Nephron progenitor cell (in vitro differentiated cells): ENCODE measurements around the gene KCTD17.

Experiments
- DNase-seq: peaks from one replicate; pipeline ENCODE4 v3.0.0; 2021
- H3K27ac Mint-ChIP-seq: 2 replicates; pipeline ENCODE4 v1.8.0; 2021; ENCODE audit warnings: mild to moderate bottlenecking, moderate library complexity, mixed read lengths
- H3K27me3 Mint-ChIP-seq: 2 replicates; pipeline ENCODE4 v1.8.0; 2021; ENCODE audit warnings: mild to moderate bottlenecking, low read depth, mixed read lengths; ENCODE audit not compliant: poor library complexity
- H3K36me3 Mint-ChIP-seq: 2 replicates; pipeline ENCODE4 v1.8.0; 2021; ENCODE audit warnings: low read depth, mixed read lengths
- H3K4me1 Mint-ChIP-seq: 2 replicates; pipeline ENCODE4 v1.8.0; 2021; ENCODE audit warnings: mixed read lengths
- H3K4me3 Mint-ChIP-seq: 2 replicates; pipeline ENCODE4 v1.8.0; 2021; ENCODE audit warnings: mild to moderate bottlenecking, moderate library complexity, mixed read lengths
- H3K9me3 Mint-ChIP-seq: 2 replicates; pipeline ENCODE4 v1.8.0; 2021; ENCODE audit warnings: mild to moderate bottlenecking, moderate library complexity, mixed read lengths
- CTCF ChIP-seq: fragments of 200-600 bp; sonication (generic); IDR thresholded peaks from 2 replicates; pipeline ENCODE4 v1.5.0; 2021; ENCODE audit warnings: antibody characterized with exemption

KCTD17 gene

GRCh38 chr22:37018086-37018814 lies 33.3 kb upstream of the KCTD17 start:
- Mint-ChIP-seq H3K36me3 (no peaks in the 10 kb centered on the region), H3K27me3 (peaks cover 3% of the 10 kb centered on the region), H3K4me1 (peaks cover 59% of the 10 kb centered on the region), H3K9me3 (no peaks in the 10 kb centered on the region), H3K4me3 (peak overlapping the region; percentile 91), H3K27ac (peak overlapping the region; percentile 64)
- no peak for DNase-seq
- TF ChIP-seq CTCF: no peak

GRCh38 chr22:37018815-37019308 lies 32.7 kb upstream of the KCTD17 start:
- DNase-seq: peak; percentile 77
- H3K4me1 Mint-ChIP-seq: peaks cover 61% of the 10 kb centered on the region

GRCh38 chr22:37019309-37020191 lies 32.0 kb upstream of the KCTD17 start, which contains the start of the genes MPST and TST:
TSS of gene MPST (plus strand) at chr22:37019742. CDS start at chr22:37019837, 95 bp downstream.
TSS of gene TST (minus strand) at chr22:37019447. CDS start at chr22:37018732, 715 bp downstream.
- H3K27me3 Mint-ChIP-seq: peaks cover 3% of the 10 kb centered on the region
- peaks cover 6% of the 10 kb centered on the region for H3K36me3 Mint-ChIP-seq
- no peak for TF ChIP-seq CTCF
- peak within 1 kb of the TSS; percentile 72 for H3K27ac Mint-ChIP-seq
- H3K4me3 Mint-ChIP-seq: peak within 1 kb of the TSS; percentile 91
- DNase-seq: peak; percentile 86
- H3K4me1 Mint-ChIP-seq: peaks cover 59% of the 10 kb centered on the region
- H3K9me3 Mint-ChIP-seq: no peaks in the 10 kb centered on the region

More at GRCh38 chr22:37018815-37019308, 32.7 kb upstream of the KCTD17 start:
- Mint-ChIP-seq H3K36me3 (peaks cover 5% of the 10 kb centered on the region), H3K27ac (peak overlapping the region; percentile 66), H3K4me3 (peak overlapping the region; percentile 91), H3K27me3 (peaks cover 3% of the 10 kb centered on the region), H3K9me3 (no peaks in the 10 kb centered on the region)
- TF ChIP-seq CTCF: no peak

- DNase-seq: no peak
- peak overlapping the region; percentile 90 for H3K4me3 Mint-ChIP-seq
- peaks cover 12% of the 10 kb centered on the region for H3K36me3 Mint-ChIP-seq
- peak overlapping the region; percentile 72 for H3K27ac Mint-ChIP-seq
- peaks cover 61% of the 10 kb centered on the region for H3K4me1 Mint-ChIP-seq
- no peaks in the 10 kb centered on the region for H3K9me3 Mint-ChIP-seq
- no peak for TF ChIP-seq CTCF
- H3K27me3 Mint-ChIP-seq: peaks cover 2% of the 10 kb centered on the region
Measured at GRCh38 chr22:37020192-37020479, 31.4 kb upstream of the KCTD17 start.

GRCh38 chr22:37021041-37021440 lies 30.5 kb upstream of the KCTD17 start:
- Mint-ChIP-seq H3K9me3 (no peaks in the 10 kb centered on the region), H3K4me1 (peaks cover 66% of the 10 kb centered on the region), H3K27me3 (no peaks in the 10 kb centered on the region), H3K4me3 (peak overlapping the region; percentile 90), H3K36me3 (peaks cover 20% of the 10 kb centered on the region), H3K27ac (no peak overlapping the region)
- no peak for DNase-seq
- TF ChIP-seq CTCF: no peak
